OCI-LY1 (cell line): ENCODE measurements around the gene KDM4B.

Experiments
- H2AFZ ChIP-seq: fragments of 200-600 bp; sonication (generic), shearing (Covaris generic); 2 replicates; pipeline ENCODE4 v1.6.0; 2014; ENCODE audit warnings: antibody characterized with exemption, mild to moderate bottlenecking, low read length
- H3F3A ChIP-seq: fragments of 200-600 bp; sonication (generic), shearing (Covaris generic); 2 replicates; pipeline ENCODE4 v1.6.0; 2014; ENCODE audit warnings: mild to moderate bottlenecking, antibody characterized with exemption, low read length, moderate library complexity; ENCODE audit not compliant: insufficient read depth
- H3K27ac ChIP-seq: fragments of 200-600 bp; sonication (generic); 2 replicates; pipeline ENCODE4 v1.5.1; 2014; ENCODE audit warnings: low read length, mixed run types, mild to moderate bottlenecking, low read depth; ENCODE audit not compliant: poor library complexity, severe bottlenecking
- H3K27me3 ChIP-seq: fragments of 200-600 bp; sonication (generic); 2 replicates; pipeline ENCODE4 v1.6.0; 2014; ENCODE audit warnings: antibody characterized with exemption, mild to moderate bottlenecking, low read length, moderate library complexity; ENCODE audit not compliant: insufficient read depth
- H3K36me3 ChIP-seq: fragments of 200-600 bp; sonication (generic); 2 replicates; pipeline ENCODE4 v1.6.1; 2014; ENCODE audit warnings: mild to moderate bottlenecking, antibody characterized with exemption, low read length, moderate library complexity, mixed read lengths; ENCODE audit not compliant: insufficient read depth
- H3K4me1 ChIP-seq: fragments of 200-600 bp; sonication (generic); 2 replicates; pipeline ENCODE4 v1.5.1; 2014; ENCODE audit warnings: mild to moderate bottlenecking, low read length, moderate library complexity; ENCODE audit not compliant: insufficient read depth, severe bottlenecking
- H3K4me2 ChIP-seq: fragments of 200-600 bp; sonication (generic), shearing (Covaris generic); 2 replicates; pipeline ENCODE4 v1.6.1; 2014; ENCODE audit warnings: low read length
- H3K4me3 ChIP-seq: fragments of 200-600 bp; sonication (generic); 2 replicates; pipeline ENCODE4 v1.5.1; 2014; ENCODE audit warnings: low read length, low read depth, mild to moderate bottlenecking, mixed read lengths; ENCODE audit not compliant: poor library complexity, severe bottlenecking
- H3K79me2 ChIP-seq: fragments of 200-600 bp; shearing (Covaris generic); 2 replicates; pipeline ENCODE4 v1.6.1; 2016; ENCODE audit warnings: mixed run types, low read length, mixed read lengths; ENCODE audit not compliant: insufficient read depth
- H3K9ac ChIP-seq: fragments of 200-600 bp; sonication (generic), shearing (Covaris generic); 2 replicates; pipeline ENCODE4 v1.6.1; 2014; ENCODE audit warnings: mild to moderate bottlenecking, low read length, mixed read lengths
- H3K9me2 ChIP-seq: fragments of 200-600 bp; sonication (generic), shearing (Covaris generic); 2 replicates; pipeline ENCODE4 v1.6.1; 2014; ENCODE audit warnings: low read depth, mild to moderate bottlenecking, low read length, mixed read lengths
- H3K9me3 ChIP-seq: fragments of 200-600 bp; shearing (Covaris generic); 2 replicates; pipeline ENCODE4 v1.6.1; 2014; ENCODE audit warnings: low read length, mixed read lengths
- H4K20me1 ChIP-seq: fragments of 200-600 bp; sonication (generic), shearing (Covaris generic); 2 replicates; pipeline ENCODE4 v1.6.0; 2016; ENCODE audit warnings: mild to moderate bottlenecking, low read length; ENCODE audit not compliant: insufficient read depth
- EZH2 ChIP-seq: fragments of 200-600 bp; sonication (generic), shearing (Covaris generic); IDR thresholded peaks from 2 replicates; pipeline ENCODE4 v1.8.0; 2017; ENCODE audit warnings: borderline replicate concordance, mixed run types, mild to moderate bottlenecking, antibody characterized with exemption, low read length, moderate library complexity, mixed read lengths
- TF ChIP-seq, protein P1 (sequence below): fragments of 200-600 bp; sonication (generic), shearing (Covaris generic); IDR thresholded peaks from 2 replicates; pipeline ENCODE4 v1.5.1; 2017; ENCODE audit warnings: mild to moderate bottlenecking, antibody characterized with exemption, low read length, moderate library complexity, mixed read lengths

The KDM4B gene

DNA sequence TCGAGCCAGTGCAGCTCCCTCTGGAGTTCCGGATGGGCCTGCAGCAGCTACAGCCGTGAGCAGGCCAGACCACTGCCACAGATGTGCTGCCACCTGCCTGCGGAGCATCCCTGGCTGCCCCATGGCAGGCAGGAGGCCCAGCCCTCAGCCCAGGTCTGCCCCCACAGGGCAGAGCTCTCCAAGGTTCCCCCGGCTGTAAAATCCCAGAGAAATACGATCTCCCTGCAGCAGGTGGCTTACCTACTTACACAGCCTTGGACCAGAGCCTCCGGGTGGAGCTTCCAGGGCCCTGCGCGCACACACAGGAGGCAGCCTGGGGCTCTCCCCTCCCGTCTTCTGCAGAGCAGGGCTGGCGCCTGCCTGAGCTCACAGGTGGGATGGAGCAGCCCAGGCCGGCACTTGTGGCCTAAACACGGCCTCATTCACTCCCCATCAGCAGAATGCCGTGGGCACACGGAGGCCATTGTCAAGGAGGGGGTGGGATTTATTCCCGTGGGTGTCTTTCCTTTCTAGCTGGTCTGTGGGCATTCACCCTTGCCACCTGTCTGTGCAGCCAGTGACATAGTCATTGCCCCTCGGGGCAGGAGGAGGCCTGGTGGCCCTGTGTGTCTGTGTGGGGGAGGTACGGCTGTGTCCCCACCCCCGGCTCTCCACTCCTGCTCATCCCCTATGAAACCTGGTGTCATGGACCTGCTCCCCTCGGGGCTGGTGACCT lies 118.0 kb downstream of the KDM4B start:
- H3K27ac ChIP-seq: no peak overlapping the region
- no peaks in the 10 kb centered on the region for H3K9me3 ChIP-seq
- H4K20me1 ChIP-seq: no peaks in the 10 kb centered on the region
- H3K9ac ChIP-seq: no peak overlapping the region
- peaks cover 15% of the 10 kb centered on the region for H3K36me3 ChIP-seq
- TF ChIP-seq EZH2: no peak
- TF ChIP-seq, protein P1, sequence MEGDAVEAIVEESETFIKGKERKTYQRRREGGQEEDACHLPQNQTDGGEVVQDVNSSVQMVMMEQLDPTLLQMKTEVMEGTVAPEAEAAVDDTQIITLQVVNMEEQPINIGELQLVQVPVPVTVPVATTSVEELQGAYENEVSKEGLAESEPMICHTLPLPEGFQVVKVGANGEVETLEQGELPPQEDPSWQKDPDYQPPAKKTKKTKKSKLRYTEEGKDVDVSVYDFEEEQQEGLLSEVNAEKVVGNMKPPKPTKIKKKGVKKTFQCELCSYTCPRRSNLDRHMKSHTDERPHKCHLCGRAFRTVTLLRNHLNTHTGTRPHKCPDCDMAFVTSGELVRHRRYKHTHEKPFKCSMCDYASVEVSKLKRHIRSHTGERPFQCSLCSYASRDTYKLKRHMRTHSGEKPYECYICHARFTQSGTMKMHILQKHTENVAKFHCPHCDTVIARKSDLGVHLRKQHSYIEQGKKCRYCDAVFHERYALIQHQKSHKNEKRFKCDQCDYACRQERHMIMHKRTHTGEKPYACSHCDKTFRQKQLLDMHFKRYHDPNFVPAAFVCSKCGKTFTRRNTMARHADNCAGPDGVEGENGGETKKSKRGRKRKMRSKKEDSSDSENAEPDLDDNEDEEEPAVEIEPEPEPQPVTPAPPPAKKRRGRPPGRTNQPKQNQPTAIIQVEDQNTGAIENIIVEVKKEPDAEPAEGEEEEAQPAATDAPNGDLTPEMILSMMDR: no peak
- no peaks in the 10 kb centered on the region for H3K79me2 ChIP-seq
- H3F3A ChIP-seq: no peaks in the 10 kb centered on the region
- H3K4me2 ChIP-seq: no peak overlapping the region
- H3K4me1 ChIP-seq: no peaks in the 10 kb centered on the region
- no peak overlapping the region for H3K4me3 ChIP-seq
- H3K27me3 ChIP-seq: no peaks in the 10 kb centered on the region
- H3K9me2 ChIP-seq: no peaks in the 10 kb centered on the region
- no peak overlapping the region for H2AFZ ChIP-seq

DNA sequence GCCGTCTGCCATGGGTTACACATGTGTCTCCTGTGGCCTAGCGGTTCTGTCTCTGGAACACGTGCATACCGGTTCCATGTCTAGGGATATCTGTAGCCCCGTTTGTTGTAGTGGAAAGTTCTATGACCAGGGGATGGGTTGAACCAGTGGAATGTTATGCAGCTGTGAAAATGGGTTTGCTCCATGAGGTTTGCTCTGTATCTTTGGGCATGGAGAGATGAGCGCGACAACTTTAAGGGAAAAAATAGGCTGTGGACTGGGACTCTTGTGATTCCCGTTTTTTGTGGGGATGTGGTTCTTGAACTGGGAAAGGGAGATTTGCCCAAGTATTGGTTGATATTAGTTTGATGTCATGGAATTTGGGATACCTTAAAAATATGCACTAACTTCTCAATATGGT lies 120.4 kb downstream of the KDM4B start:
- Histone ChIP-seq H3K4me2 (no peak overlapping the region), H3K27me3 (no peaks in the 10 kb centered on the region), H4K20me1 (no peaks in the 10 kb centered on the region), H3K36me3 (peaks cover 15% of the 10 kb centered on the region), H2AFZ (no peak overlapping the region), H3K9ac (no peak overlapping the region), H3K79me2 (no peaks in the 10 kb centered on the region), H3K9me2 (no peaks in the 10 kb centered on the region), H3K9me3 (no peaks in the 10 kb centered on the region), H3F3A (no peaks in the 10 kb centered on the region), H3K4me1 (no peaks in the 10 kb centered on the region), H3K4me3 (no peak overlapping the region), H3K27ac (no peak overlapping the region)
- TF ChIP-seq EZH2: no peak
- TF ChIP-seq, protein P1: no peak

DNA sequence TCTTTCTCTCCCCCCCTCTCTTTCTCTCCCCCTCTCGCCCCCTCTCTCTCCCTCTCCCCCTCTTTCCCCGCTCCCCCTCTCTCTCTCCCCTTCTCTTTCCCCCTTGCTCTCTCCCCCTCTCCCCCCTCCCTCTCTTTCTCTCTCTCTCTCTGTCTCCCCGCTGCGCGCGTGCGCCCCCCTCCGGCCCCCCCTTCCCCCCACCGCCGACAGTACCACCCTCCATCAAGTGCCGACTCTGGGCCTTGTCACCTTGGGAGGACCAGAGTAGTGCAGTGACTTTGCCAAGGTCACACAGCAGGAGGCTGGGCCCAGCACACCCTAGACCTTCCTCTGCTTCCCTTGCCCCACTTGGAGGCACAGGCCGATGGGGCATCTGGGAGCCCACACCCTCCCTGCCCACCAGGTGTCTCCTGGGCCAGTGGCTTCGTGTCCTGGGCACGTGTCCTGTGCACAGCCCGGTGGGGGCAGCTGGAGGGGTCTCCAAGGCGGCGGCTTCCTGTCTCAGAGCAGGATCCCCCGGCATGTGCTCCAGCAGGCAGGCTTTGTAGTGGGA lies 121.6 kb downstream of the KDM4B start:
- no peaks in the 10 kb centered on the region for H4K20me1 ChIP-seq
- no peak overlapping the region for H3K9ac ChIP-seq
- H3K79me2 ChIP-seq: no peaks in the 10 kb centered on the region
- H3K27me3 ChIP-seq: no peaks in the 10 kb centered on the region
- H3K9me3 ChIP-seq: no peaks in the 10 kb centered on the region
- TF ChIP-seq EZH2: no peak
- TF ChIP-seq, protein P1: no peak
- H3K4me2 ChIP-seq: no peak overlapping the region
- no peaks in the 10 kb centered on the region for H3F3A ChIP-seq
- H3K27ac ChIP-seq: no peak overlapping the region
- H3K4me1 ChIP-seq: no peaks in the 10 kb centered on the region
- H3K36me3 ChIP-seq: peaks cover 15% of the 10 kb centered on the region
- H3K4me3 ChIP-seq: no peak overlapping the region
- H3K9me2 ChIP-seq: no peaks in the 10 kb centered on the region
- no peak overlapping the region for H2AFZ ChIP-seq
